Measurements from ENCODE around the gene CCDC85A.
A peak's percentile ranks its signal among the peaks of the same experiment; 100 is the strongest.

The CCDC85A gene

DNA sequence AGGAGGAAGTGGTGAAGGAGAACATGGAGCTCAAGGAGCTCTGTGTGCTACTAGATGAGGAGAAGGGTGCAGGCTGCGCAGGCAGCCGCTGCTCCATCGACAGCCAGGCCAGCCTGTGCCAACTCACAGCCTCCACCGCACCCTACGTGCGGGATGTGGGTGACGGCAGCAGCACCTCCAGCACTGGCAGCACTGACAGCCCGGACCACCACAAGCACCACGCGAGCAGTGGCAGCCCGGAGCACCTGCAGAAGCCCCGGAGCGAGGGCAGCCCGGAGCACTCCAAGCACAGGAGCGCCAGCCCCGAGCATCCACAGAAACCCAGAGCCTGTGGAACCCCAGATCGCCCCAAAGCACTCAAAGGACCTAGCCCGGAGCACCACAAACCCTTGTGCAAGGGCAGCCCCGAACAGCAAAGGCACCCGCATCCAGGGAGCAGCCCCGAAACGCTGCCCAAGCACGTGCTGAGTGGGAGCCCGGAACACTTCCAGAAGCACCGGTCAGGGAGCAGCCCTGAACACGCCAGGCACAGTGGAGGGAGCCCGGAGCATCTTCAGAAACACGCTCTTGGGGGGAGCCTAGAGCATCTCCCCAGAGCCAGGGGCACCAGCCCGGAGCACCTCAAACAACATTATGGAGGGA is 9.0 kb downstream of the CCDC85A start:
- no peak for DNase-seq (ENCODE audit: low spot score)

DNA sequence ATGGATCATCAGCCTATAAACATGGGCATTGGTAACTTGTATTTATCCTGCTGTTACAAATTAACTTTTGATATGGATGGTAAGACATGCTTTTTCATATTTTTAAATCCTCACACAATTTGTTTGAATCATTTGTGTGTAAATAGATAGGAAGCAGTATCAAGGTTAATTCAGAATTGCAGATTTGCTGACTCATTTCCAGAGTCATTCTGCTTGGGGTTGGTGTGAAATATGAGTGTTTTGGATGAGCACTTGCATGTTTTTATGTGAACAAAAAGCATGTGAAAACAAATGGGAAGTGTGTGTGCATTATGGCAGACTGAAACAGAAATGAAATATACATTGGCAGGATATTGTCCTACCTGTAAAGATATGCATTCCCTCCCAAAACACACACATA is 11.8 kb downstream of the CCDC85A start:
- no peak for DNase-seq (ENCODE audit: low spot score)

DNA sequence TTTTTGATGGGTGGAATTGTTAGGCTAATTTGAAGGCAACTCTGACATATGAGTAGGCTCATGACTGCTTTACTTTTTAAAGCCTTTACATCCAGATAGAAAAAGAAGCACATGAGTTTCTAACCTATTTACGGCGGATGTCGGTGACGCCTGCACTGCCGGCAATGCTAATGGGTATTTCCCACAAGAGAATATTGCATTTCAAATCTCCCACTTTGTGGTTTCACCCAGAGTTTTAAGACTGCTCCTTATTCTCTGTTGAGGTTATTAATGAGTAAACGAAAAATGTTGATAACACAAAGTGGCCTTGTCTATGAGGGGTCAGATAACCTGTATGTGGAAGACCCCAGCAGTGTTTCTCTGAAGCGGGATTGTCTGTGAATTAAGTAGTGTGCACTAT is 14.0 kb downstream of the CCDC85A start:
- DNase-seq (ENCODE audit: low spot score), result no peak

DNA sequence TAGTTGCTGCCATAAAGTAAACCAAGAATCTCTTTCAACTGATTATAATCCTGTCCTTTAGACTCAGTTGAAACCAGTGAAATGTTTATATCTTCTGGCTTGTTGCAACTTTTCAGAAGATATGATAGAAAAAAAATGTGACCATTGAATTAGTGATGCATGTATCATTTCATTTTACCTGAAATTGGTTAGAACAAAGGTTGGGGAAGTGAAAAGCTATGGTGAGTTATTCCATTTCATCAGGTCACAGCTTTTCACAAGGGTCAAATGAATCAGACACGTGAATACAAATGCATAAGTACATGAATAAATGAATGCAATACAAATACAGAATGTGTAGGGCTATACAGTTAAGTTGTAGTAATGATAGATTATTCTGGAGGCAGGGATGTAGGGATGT is 15.1 kb downstream of the CCDC85A start:
- DNase-seq (ENCODE audit: low spot score), result no peak

DNA sequence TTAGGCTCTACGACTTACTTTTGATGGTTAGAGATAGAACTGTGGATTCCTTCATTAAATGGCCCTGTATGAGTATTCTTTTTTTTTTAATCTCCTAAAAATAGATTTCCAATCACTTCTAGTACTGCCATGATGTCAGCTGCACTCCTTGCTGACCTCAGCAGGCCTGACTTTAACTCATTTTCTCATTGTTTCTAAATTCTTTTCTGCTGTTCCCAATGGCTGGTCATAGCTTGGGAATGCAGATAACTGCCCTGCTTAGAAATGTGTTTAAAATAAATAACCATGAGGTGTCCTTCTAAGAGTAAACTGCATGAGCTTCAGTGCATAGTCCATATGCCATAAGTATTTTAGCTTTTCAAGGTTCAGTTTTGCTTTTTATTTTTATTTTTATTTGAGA is 15.7 kb downstream of the CCDC85A start:
- DNase-seq (ENCODE audit: low spot score), result peak; percentile 74

DNA sequence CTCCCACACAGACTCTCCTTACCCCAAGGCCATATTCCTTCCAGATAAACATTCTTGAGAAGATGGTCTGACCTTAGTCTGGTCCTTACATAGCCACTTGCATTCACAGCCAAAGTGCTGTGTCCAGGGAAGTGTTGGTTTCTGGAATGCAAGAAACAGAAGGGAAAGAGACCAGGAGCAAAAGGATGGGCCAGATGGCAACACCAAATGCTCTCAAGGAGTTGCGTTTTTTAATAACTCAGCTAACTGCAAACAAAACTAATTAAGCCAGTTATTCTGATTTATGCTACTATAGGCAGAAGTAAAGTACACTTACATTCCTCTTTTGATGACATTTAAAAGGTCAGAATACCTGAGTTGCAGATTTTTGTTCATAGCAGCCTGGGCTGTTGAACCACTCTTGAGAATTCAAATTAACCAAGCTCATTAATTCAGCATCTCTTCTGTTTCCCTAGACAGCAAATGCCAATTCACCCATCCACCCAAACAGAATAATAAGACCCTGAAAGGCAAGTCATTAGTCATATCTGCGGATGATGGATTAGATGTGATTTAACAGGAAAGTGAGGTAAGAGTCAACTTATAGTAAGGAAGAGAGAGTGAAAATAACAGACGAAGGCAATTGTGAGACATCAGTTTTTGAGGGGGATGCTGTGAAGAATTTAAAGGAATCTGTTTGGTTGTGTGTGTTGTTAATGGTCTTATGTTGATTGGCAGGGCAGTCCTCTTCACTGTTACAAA is 18.8 kb downstream of the CCDC85A start:
- no peak for DNase-seq (ENCODE audit: low spot score)

DNA sequence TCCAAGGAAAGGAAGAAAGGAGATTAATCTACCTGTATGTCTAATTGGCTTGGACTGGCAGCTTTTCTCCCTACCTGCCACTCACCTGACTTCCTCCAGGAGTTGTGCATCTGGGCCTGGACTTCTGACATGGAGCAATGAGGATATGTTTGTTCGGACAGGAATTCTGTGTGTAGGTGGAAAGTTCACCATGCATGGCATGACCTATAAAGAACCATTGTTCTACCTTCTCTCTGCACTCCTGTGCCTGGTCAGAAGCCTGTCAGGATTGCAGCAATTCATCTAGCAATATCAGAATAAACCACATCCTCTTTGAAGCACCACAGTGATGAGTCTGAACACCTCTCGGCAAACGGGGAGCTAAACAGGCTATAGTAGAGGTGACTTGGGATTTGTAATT is 20.8 kb downstream of the CCDC85A start:
- DNase-seq (ENCODE audit: low spot score), result no peak

DNA sequence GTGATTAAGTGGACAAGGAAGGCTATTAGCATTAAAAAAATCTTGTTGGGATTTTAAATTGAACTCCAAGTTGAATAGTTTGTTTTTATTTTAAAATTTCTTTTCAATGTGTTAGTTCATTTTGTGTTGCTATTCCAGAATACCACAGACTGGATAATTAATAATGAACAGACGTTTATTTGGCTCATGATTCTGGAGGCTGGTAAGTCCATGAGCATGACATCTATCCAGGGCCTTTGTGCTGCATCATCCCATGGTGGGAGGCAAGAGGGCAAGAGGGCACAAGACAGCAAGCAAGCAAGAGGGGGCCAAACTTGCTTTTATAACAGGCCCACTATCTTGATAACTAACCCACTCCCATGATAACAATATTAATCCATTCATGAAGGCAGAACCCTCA is 22.5 kb downstream of the CCDC85A start:
- no peak for DNase-seq (ENCODE audit: low spot score)

DNA sequence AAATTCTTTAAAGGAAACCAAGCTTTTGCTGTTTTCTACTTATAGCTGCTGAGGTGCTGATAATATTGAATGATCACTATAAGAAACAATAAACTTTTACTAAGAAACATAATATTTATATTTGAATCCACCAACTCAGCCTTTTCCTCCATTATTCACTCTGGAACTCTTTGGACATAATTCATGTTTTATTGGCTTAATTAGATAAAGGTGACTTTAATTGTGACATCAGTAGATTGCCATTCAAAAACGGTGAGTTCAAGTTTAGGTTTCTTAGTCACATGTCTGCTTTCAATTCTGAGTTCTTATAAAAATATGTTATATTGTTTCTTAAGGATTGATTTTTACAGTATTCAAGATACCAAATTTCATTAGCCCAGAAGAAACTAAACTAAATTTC is 24.0 kb downstream of the CCDC85A start:
- DNase-seq (ENCODE audit: low spot score), result no peak

DNA sequence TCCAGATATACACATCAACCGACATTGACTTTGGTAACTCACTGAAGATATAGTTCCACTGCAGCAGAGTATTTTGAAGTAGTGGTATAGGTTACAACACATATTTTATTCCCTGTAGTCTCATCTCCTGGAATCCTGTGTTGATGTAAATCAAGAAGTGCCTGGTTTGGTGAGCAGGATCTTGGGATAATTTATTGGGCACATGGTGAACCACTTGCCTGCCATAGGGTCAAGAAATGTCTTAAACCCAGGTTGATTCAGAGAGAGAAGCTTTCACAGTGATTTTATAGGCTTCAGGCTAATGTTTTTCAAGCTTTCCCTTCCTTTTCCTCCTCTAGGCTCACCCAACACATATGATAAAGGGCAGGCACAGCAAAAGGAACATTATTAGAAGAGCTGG is 24.6 kb downstream of the CCDC85A start:
- no peak for DNase-seq (ENCODE audit: low spot score)

DNA sequence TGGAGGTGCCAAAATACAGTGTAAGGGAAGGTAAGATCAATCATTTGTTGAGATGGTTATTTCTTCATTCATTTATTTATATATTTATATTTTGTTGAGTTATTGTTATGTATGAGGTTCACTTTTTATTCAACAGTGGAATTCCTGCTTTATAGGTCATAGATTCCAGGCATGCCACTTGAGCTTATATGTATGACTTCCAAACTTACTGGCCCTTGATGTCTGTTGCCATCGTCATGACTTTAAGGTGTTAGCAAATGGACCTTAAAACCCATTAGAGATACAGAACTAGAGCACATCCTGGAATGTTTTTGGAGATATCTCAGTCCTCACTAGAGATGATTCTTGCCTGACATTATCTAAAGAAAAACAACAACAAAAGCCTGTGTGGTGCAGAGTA is 25.9 kb downstream of the CCDC85A start:
- DNase-seq (ENCODE audit: low spot score), result no peak

DNA sequence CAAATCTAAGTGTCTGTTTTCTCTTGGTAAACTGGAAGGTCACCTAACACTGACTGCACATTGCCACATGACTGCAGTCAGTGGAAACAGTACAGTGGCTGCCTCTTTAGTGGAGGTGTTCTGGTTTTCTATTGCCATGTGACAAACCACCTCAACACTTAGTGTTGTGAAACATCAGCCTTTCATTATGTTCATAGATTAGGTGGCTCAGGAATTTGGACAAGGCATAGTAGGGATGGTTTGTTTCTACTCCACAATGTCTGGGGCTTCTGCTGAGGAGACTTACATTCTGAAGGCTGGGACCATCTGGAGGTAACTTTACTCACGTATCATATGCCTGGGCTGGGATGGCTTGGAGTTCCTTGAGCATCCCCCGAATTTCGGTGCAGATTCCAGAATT is 26.5 kb downstream of the CCDC85A start:
- DNase-seq (ENCODE audit: low spot score), result no peak

DNA sequence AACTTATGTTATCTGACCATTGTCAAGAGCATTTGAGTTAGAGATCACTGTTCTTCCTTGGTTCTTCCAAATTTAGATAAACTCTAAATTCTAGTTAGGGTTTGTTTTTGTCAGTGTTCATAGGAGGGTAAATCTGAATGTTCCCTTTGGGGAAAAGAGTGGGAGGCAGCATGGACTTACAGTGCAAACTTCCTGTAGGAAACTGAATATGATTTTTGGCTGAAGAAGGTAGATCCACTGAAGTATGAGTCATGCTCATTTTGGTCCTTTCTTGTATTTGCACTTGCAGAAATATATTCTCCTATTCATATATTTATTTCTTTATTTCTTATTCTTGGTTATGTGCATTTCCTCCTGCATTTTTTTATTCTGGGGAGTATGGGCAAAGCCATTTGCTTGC is 27.3 kb downstream of the CCDC85A start:
- no peak for DNase-seq (ENCODE audit: low spot score)

DNA sequence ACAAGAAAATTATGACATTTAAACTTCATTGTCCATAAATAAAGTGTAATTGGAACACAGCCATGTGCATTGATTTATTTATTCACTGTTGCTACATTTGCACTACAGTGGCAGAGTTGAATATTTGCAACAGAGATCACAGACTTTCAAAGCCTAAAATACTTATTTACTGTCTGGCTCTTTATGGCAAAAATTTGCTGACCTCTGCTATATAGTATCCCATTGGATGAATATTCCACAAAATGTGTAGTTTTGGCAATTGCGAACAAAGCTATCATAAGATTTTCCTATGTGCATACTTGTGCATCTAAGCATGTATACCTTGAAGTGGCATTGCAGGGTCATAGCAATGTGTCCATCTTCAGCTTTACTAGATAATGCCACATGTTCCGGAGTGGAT is 32.1 kb downstream of the CCDC85A start:
- DNase-seq (ENCODE audit: low spot score), result no peak

DNA sequence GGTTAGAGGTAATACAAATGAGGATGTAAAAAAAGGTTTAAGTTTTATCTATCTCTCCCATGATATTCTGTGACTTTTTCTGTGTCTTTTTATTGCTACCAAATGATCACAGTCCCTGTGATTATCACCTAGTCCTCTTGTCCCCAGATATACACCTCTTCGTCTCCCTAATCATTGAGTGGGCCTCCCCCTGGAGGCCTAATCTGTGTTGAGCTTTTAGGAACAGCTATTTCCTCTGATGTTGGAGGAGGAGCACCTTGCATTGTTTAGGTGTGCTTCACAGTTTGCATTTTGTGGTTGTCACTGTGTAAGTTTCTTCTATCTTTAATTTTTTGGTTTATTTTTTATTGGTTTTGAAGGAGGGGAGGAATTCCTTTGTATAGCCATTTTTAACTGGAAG is 33.3 kb downstream of the CCDC85A start:
- DNase-seq (ENCODE audit: low spot score), result no peak

DNA sequence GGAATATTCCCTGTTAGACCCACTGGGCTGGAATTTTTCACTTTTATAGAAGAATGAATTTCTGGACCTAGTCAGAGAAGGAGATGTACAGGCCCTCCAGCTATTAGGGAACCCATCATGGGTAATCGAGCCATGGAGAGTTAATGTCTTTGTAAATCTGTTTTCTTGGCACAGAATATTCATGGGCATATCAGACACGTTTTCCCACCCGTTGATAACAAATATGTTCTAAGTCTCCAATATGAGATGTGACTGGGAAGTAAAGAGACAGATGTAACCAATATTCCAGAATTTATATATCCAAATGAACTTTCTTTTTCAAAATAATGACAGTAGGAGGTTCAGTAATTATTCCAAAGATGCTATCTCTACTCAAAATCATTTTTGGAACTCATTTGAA is 38.7 kb downstream of the CCDC85A start:
- no peak for DNase-seq (ENCODE audit: low spot score)

DNA sequence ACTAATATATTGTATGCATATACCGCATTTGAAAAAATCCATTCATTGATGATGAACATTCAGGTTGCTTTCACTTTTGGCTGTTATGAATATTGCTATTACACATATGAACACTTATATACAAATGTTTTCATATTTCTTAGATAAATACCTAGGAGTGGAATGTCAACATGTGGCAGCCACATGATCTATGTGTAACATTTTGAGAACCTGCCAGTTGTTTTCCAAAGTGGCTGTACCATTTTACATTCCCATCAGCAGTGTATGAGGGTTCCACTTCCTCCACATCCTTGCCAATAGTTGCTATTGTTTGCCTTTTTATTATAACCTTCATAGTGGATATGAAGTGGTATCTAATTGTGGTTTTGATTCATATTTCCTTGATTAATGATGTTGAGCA is 40.5 kb downstream of the CCDC85A start:
- no peak for DNase-seq (ENCODE audit: low spot score)

DNA sequence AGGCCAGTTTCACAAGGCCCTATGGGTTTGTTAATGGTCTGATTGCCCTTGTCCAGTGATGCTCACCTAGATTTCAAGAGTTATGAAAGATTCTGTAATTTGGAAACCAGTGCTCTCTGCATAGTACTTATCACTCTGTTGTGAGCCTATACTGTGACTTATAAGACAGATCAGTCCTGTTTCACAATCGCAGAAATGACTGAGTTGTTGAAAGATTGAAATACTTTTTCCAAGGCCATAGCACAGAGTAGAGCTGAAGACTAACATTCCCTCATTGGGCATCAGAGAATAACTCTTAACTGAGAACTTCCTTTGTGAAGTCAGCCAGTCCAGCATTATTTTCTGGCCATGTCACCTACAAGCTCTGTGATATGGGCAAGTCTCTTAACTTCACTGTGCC is 44.0 kb downstream of the CCDC85A start:
- no peak for DNase-seq (ENCODE audit: low spot score)

DNA sequence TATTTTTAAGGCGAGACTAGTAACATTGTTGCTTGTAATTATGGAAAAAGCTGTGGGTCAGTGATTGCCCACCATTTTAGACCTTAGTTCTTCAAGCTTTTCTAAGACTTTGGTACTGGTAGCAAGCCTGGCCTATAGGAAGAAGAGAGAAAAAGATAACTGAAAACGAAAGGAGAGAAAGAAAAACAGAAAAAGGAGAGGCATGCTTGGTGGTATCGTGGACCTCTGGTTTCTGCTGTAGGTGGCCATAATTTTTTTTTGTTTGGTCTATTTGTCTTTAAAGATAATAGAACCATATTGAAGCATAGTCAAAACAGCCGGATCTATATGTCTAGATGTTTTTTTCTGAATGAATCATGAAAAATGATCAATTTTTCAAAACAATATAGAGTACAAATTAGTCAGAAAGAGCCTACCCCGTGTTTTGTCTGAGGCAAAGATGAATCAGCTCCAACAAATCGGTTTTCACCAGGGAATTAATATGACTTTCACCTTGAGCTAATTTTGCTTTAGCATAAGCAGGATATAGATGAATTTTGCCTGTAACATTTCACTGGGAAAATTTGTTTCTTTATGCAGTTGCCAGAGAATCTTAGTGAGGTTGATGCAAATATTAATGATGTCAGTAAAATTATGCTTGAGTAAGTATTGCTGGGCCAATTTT is 45.7 kb downstream of the CCDC85A start:
- no peak for DNase-seq (ENCODE audit: low spot score)

DNA sequence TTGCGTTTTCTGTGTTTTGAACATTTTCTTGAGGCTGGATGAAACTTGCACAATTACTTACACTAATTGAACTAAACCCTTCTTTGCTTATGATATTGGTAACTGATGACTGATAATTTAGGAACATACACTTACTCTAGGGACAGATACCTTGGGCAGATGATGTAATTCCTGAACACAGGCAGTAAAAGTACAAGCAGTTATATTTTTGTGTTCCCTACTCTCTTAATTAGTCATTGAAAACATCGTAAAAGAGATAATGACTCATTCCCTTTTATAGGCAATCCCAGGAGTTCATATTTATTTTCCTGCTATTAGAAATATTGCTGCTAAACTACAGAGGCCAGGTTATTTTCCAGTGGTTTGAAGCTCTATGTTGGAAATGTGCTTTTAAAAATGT is 46.4 kb downstream of the CCDC85A start:
- DNase-seq (ENCODE audit: low spot score), result no peak

DNA sequence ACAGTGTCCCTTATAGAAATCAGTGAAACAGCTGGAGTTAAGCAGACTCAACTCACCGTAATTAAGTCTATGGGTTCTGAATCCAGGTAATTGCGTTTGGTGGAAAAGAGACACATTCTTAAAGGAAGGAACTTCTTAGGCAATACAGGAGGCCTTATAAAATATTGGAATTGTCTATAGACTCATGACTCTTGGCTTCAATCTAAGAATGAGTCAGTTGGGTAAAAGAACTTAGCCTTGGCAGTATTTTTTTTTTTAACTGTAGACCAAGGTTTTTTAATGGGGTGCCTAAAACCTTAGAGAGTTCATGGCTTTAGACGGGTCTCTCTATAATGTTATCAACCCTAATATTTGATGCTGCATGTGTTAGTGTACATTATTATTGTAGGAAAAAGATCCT is 47.6 kb downstream of the CCDC85A start:
- no peak for DNase-seq (ENCODE audit: low spot score)

DNA sequence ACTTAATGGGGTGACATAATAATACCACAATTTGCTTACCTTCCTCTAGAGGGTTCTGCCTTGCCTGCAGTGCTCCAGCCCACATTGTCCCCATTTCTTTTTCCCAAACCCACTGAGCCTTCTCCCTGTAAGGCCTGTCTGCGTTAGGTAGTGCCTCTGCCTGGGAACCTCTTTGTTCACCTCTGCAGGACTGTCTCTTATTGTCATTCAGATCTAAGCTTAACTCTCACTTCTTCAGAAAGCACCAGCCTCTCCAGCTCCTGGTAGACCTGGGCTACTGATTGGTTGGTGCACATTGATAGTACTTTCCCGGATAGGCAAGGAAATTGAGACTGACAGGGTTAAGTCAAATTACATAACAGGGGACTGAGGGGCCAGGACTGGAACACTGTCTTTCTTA is 49.1 kb downstream of the CCDC85A start:
- no peak for DNase-seq (ENCODE audit: low spot score)

DNA sequence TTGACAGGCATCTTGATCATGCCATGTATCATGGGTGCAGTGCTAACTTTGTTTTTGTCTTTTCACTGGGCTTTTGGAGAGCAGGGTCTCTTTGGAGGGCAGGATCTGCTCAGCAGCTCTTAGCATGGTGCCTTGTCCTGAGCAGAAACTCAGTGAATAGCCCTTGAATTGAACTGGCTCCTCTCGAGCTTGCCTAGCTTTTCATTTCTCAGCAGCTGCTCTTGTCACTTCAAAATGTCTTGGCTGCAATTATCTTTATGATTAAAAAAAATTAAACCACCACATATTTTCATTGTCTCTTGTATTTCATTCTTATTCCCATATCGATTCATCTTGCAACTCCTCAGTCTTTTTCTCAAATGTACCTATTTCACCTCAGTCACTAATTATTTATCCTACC is 50.5 kb downstream of the CCDC85A start:
- no peak for DNase-seq (ENCODE audit: low spot score)

DNA sequence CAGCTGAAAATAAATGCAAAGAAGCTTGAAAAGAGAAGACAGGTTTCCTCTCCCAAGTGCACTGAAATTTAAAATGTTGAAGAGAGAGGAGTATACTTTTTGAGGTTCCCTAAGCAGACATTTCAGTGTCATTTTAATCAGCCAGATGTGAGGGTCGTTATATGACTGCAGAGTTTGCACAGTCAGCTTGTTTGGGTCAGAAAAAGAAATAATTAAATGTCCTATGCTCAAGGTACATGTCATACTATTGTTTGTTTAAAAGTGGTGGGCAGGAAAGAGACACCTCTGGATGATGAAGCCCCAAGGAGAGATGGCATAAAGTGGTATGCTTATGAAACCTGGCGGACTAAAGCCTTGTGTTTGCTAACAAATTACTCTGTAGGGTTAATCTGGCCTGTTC is 55.2 kb downstream of the CCDC85A start:
- DNase-seq (ENCODE audit: low spot score), result no peak
